Glomerular visceral epithelial cell (primary cell): ENCODE data around the gene VASN.
"Not testable (repeated sequence)": the region's sequence is repeated elsewhere in the genome, so short reads cannot be mapped to it uniquely, and the experiment has no call there.

Experiments used
- DNase-seq: peaks from one replicate; pipeline ENCODE4 v3.0.0-alpha.2; 2016; ENCODE audit errors: extremely low spot score

Gene VASN

DNA sequence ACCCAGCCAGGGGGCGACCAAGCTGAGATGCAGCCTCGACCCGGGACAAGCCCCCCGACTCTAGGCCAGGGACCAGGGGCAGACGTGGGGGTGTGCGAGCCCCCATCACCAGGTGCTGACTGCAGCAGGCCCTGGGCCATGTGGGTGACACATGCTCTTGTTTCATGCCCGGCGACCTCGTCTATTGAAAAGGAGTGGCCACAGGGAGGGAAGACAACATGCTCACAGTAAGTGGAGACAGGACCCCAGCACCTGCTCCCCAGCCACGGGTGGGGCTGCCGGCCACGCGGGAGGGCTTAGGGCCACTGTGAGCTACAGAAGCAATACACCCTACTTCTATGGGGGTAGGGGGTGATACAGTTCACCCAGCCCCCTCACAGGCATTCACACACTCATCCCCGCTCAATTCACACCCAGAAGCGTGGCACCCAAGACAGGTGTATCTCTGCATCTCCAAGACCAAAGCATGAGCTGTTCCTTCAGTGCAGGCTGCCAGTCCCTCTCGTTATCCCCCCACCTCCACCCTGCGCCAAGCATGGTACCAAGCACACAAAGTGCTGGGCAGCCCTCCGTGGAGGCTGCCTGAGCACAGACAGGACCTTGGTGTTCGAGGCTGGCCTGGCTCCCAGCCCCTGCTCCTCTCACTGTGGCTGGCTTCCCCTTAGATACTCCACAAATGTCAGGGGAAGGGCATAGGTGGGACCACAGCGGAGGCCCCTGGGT lies 13.6 kb downstream of the VASN start:
- no peak for DNase-seq

DNA sequence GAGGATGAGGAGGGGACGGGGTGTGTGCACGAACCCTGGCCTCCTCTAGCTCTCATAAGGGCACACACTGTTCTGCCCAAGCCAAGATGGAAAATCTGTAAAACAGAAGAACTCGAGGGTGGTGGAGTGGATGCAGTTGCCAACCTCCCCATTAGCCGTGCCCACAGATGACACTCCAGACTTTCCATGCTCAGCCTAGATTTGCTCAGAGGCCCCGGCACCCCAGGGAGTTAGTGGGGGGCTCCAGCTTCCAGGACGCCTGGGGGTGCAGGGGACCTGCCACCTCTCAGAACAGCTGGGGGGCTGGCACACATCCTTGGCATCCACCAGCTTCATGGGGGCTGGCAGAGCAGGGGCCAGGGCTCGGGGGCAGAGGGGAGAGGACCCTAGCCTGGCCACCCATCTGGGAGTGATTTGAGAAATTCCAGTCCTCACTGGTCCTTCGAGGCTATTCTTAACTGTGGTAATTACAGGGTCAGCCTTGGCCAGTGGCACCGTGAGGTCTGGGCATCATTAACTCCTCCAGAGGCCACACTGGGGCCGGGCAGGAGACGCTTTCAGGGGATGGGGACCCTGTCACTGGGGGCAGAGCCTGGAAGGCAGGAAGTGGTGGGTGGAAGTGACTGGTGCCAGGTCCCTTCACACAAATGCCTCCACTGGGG lies 14.3 kb downstream of the VASN start:
- DNase-seq: no peak

DNA sequence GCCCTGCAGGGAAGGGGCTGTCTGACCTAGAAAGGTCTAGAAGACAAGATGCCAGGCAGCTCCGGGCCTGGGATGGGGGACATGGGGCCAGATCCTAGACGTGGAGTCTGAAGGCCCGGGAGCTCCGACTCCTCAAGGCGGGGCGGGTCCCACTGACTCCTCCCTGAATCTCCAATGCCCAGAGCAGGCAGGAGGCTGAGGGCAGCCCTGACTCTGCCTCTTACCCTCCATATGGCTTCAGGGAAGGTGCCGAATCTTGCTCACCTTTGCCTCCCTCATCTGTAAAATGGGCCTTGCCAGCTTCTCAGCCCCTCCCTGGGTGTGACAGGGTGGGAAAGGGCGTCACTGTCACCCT lies 14.8 kb downstream of the VASN start:
- DNase-seq: no peak

DNA sequence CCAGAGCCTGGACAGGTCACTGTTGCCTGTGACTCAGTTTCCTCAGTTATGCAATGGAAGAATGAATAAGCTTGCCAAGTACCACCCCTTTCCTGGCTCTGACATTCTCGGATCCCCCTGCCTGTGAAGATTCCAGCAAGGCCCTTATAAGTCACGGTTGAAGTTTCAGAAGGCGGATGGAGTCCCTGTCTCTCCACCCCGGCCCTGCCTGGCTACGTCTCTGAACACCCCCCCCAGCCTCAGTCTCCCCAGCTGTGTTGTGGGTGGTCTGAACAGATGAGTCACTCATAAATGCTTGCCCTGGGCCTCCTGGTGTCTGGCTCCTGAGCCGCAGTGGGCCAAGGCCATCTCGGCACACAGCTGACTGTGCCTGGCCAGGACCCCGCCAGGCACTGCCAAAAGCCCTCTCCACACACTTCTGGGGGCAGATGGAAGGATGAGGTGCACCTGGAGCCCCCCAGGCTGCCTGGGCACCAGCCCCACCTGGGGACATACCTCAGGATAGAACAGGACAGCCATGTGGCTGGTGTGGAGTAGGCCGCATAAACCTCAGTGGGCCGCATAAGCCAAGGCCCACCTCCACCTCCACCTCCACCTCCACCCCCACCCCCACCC lies 15.4 kb downstream of the VASN start:
- DNase-seq: no peak

DNA sequence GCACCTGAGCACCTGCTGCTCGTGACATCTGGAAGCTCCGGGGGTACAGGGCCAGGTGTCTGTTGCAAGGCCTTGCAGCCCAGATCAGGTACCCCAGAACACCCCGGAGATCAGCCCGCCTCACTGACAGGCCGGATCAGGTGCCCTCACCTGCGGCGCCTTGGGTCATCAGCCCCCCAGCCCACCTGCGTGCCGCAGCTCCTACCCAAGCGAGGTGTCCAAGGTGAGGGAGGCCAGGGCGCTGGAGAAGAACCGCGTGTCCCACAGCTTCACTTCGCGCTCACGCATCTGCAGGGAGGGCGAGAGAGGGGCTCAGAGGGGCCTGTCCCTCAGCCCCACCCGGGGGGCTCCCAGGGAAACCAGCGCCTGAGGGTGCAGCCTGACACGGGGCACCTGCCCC lies 16.1 kb downstream of the VASN start:
- no peak for DNase-seq

DNA sequence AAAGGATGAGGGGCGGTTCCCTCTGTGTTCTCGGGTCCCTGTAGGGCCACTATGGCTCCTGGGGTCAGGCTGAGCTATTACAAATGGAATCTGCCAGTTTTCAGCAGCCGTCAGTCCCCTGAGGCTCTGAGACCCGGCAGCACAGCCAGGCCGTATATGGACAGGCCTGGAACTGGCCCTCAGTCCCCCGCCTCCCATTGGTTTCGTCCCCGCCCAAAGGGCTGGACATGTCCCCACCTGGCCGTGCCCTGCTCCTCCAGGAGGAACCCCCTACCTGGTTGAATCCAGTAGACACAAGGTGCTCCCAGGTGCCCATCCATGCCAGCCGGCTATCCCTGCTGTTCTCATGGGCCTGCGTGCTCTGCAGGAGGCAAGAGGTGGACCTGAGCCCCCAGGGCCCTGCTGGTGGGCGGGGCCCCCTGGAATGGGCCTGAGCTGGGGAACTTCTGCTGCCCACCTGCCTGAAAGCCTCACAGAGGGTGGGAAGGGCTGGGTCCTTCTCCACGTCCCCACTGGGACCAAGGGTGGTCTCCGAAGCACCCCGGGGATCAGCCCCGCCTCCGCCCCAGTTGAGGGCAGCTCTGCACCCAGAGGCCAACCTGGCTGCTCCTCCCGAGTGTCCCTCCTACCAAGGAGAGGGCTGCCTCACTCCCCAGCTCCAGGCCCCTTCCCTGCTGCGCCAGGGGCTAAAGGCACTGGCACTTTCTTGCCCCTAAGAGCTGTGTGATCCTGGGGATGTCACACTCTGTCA lies 16.8 kb downstream of the VASN start:
- DNase-seq: no peak

DNA sequence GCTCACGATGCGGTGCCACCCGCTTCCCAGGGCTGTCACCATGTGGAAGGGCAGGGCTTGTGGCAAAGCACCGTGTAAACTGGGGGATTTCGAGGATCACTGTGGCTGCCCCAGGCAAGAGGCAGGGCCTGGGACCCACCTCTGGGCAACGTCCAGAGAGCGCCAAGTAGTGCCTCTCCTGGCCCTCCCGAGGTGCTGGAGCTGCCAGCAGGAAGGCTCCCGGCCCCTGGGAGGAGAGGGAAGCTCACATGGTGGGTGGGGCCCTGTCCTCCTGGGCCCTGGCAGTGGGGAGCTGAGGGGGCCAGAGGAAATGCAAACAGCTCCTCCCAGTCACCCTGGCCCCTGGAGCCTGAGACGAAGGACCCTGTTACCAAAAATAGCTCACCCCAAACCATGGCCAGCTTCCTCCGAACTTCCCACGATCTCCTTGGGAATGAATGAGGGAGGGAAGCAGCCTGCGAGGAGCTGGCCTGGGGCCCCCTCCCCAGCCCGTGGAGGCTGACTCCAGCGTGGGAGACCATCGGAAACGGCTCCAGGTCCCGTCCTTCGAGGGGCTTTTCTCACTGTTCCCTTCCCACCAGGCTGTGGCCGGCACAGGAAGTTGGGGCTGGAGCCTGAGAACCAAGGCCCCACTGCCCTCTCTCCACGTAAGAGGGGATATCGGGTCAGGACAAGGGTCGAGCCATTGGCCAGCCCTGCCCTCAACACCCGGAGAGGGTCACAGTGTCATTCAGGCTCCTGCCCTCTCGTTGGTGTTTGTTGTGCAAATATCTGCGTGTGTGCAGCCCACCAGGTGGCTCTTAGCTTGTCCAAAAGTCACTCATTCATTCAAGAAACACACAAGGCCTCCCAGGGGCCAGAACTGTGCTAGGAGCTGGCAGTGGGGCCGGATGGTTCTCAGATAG lies 17.7 kb downstream of the VASN start:
- DNase-seq: no peak

DNA sequence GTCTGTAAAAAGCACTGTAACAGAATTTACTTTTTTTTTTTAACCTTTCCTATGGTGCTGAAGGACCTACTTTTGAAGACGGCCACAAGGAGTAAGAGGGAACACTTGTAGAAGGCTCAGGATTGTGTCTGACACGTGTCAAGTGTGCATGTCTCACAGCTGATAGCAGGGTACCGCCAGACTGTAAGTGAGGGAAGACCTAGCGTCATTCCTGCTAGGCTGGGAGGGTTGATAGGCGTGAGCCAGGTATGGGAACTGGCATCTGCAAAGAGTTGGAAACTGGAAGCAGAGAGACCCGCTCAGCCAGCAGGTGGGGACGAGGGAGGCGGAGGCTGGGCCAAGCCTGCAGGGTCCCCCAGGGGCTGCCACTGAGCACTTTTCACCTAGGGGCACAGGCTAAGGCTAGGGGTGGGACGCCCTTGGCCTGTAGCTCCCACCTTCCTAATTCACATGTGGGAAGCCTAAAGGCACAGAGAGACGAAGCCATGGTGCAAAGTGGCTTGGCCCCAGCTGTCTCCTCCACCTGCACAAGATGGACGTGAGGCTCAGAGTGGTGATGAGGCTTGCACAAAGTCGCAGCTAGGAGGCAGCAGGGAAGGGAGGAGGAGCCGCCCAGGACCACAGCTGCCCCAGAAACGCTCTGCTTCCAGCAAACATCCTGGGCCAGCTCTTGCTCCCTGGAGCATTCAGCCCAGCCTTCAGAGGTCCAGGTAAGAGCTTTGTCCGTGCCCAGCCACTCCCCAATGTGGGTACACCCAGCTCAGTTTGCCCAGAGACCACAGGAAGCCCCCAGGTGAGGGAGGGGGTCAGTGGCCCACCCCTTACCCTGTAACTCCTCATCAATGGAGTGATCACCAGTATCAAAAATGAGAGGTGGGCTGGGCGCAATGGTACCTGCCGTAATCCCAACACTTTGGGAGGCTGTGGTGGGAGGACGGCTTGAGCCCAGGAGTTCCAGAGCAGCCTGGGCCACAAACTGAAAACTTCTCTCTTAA lies 18.9 kb downstream of the VASN start:
- no peak for DNase-seq

DNA sequence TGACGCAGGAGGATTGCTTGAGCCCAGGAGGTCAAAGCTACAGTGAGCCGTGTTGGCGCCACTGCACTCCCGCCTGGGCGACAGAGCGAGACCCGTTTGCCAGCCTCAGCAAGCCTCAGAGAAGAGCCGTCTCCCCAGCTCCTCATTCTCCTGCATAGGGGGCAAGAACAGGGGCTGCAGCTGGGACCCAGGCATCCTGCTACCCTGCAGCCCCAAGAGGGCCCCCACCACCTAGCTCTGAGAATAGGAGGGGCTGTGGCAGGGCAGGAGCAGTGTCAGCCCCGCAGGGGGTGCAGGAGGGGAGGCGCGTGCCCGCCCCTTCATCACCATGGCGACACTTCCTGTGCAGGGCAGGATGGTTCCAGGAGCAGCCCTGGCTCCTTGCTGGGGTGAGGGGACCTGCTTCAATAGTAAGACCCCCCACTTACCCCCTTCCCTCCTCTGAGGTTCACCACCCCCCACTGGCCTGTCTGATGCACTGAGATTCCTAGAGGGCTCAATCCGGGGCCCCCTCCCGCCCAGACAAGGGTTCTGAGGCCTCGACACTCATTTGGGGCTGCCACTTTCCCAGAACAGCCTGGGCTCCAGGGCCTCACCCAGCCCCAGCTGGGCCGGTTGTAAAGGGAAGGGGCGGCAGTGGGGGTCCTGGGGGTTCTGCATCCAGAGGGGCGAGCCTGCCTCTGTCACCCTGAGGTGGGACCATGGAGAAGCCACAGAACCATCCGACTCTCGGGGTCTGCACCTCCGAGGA lies 20.2 kb downstream of the VASN start:
- no peak for DNase-seq

DNA sequence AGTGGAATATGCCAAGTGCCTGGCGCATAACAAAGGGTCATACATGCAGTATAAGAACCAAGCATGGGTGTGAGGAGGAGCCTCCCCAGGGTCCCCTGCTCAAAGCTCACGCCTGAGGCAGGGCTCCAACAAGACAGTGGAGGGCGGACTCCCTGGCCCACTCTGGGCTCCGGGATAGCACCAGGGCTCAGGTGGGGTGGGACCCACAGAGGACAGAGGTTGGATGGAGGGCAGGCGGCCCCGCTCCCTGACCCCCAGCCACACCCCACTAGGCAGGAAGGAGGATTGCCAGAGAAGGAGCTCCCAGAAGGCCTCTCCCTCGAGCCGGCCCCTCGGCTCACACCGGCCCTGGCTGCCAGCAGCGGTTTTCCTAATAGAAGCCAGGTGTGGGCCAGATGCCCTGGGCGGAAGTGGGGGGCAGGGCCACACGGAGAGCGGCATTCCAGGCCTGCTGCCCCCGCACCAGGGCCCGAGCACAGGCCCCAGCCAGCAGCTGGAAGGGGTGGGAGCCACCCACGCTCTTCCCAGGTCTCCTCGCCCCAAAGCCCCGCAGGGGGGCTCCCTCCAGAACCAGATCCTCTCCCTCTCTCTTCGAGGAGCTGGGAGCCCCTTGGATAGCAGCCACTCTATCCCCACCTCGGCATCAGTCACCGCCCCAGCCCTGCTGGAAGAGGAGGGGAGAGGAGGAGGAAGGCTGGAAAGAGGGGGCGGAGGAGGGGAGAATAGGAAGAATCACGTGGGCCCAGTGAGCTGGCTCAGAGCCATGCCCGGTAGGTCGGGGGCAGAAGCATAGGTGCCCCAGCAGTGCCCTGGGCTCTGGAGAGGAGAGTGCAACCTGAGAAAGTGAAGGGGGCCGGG lies 21.0 kb downstream of the VASN start:
- no peak for DNase-seq

DNA sequence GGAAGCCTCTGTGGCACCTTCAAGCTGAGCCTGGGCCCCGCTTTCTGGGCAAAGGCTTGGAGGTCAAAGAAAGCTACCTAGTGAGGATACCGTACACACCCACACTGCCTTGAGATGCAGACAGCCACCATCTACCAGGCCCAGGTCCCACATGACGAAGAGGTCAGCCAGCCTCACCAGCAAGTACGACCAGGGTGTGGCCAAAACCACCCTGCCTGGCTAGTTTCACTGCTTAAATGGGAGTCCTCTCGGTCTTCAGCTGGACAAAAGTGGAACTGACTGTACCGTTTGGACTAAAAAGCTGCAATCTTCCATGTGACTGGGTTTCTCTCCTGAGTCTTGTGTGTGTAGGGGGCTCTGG lies 21.6 kb downstream of the VASN start:
- DNase-seq: no peak

DNA sequence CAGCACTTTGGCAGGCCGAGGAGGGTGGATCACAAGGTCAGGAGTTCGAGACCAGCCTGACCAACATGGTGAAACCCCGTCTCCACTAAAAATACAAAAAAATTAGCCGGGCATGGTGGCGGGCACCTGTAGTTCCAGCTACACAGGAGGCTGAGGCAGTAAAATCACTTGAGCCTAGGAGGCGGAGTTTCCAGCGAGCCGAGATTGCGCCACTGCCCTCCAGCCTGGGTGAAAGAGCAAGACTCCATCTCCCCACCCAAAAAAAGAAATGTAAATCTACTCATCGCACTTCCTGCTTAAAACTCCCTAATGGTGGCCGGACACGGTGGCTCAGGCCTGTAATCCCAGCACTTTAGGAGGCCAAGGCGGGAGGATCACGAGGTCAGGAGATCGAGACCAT lies 22.2 kb downstream of the VASN start:
- not testable (repeated sequence) for DNase-seq

DNA sequence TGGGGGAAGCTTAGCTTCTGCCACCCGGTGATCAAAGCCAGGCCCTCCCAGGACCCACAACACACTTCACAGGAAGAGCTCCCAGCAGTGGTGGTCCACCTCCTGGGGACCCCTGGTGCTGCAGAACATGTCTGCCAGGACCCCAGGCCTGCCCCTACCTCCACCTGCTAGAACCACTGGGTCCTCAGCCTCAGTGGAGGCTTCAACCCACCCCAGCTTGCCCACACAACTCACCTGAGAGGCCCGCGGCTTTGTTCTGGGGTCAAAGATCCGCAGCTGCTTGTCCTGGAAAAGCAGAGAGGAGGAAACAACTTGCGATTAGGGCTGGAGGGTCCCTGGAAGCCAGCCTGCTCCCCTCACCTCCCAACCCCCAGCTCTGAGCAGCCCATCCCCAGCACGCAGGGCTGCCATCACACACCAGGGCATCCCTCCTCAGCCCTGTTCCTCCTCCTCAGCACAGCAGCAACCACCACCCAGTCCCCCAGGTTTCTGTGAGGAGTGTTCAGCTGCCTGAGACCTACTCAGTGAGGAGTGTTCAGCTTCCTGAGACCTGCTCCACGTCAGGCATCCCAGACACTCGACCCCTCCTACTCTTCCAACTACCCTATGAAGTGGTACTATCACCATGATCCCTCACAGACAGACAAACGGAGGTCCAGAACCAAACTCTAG lies 23.5 kb downstream of the VASN start:
- no peak for DNase-seq

DNA sequence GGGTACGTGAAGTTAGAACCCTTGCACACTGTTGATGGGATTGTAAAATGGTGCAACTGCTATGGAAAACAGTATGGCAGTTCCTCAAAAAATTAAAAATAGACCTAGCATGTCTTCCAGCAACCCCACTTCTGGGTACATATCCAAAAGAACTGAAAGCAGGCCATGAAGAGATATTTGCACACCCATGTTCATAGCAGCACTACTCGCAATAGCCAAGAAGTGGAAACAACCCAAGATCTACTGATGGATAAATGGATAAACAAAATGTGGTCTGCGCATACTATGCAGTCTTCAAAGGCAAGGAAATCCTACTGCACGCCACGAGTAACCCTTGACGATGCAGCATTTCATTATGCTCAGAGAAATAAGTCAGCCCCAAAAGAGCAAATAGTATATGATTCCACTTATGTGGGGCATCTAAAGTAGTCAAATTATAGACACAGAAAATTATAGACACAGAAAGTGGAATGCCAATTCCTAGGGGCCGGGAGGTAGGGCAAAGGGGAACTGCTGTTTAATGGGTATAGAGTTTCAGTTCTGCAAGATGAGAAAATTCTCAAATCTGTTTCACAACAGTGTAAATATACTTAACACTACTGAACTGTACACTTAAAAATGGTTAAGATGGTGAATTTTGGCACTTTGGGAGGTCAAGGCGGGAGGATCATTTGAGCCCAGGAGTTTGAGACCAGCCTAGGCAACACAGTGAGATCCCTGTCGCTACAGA lies 27.5 kb downstream of the VASN start:
- DNase-seq: no peak

DNA sequence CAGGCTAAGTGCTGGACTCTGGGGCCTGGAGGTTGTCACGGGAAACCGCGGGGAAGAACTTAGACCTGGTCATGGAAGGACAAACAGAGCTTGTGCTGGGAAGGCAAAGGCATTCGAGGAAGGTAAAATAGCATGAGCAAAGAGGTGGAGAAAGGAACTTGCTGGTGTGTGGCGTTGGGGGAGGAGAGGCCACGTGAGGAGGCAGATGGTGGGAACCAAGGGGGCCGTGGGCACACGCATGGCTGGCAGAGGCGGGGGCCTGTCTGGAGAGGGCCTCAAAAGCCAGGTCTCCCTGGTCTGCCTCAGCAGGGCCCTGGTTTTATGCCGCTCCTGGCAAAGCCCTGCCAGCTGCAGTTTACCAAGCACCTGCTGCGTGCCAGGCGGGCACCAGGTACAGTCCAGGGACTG lies 29.4 kb downstream of the VASN start:
- no peak for DNase-seq

DNA sequence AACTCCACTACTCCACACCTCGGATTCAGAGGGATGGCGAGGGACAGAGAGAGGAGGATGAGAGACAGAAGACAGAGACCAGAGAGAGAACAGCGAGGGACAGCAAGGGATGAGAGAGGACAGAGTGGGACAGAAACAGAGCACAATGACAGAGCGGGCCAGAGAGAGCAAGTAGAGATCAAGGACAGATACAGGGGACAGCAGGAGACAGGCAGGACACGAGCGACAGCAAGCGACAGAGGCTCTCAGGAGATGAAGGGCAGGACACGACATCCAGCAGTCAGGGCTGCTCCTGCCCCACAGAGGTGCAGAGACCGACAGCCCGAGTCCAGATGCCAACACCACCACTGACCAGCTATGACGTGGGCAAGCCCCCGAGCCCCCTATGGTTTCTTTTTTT lies 29.9 kb downstream of the VASN start:
- no peak for DNase-seq

DNA sequence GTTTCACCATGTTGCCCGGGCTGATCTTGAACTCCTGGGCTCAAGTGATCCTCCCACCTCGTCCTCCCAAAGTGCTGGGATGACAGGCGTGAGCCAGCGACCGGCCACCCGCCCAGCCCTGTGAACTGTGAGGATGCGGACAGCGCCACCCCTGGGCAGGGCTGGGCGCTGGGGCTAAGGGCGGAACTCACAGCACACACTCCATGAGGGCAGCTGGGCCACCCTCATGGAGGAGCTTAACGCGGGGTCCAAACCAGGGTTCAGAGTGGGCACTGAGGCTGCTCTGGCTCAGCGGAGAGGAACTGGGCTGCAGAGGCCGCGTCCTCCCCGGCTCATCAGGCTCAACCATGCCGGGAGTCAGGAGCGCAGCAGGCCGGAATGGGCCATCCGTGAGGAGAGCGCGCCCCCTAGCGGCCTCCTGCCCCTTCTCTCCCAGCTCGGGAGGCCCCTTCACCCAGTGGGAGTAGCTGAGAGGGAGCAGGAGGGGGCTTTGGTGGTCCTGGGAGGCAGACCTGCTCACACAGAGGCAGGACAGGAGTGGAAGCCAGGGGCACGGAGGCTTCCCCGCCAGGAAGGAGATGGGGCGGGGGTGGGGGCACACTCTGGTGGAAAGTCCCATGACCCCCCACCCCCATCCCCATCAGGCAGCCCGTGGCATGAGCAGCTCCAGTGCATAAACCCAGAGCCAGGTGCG lies 30.9 kb downstream of the VASN start:
- DNase-seq: peak; percentile 68
